AG10803 (cell line): ENCODE data around the gene SAMD7.

ENCODE experiments used
- DNase-seq: peaks from one replicate; pipeline ENCODE4 v3.0.0; 2010; ENCODE audit warnings: low read depth
- H3K4me3 ChIP-seq: 2 replicates; pipeline ENCODE4 v1.5.1; 2011; ENCODE audit warnings: mild to moderate bottlenecking, low read length, control low read depth
- TF ChIP-seq, protein P1 (sequence below): conservative IDR thresholded peaks from 2 replicates; pipeline ENCODE4 v1.5.1; 2011; ENCODE audit warnings: mild to moderate bottlenecking, low read length, control low read depth, inconsistent platforms

The SAMD7 gene

DNA sequence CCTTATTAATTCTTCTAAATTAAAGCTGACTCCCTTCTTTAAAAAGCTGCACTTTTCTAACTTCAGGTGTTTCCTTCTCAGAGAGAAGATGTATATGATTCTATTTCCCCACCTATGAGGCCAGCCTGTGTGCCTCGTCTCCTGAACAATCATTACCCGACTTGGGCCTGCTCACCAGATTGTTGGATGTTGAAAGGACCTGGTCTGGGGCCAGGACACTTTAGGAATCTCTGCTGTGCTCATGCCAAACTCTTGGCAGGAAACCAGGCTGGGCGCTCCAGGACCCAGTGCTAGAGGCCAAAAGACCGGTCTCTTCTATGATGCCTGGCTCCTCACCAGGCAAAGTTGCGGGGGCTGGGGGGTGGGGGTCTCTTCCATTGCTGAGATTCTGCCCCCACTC is 24.7 kb upstream of the SAMD7 start:
- H3K4me3 ChIP-seq, result no peak overlapping the region
- TF ChIP-seq, protein P1, sequence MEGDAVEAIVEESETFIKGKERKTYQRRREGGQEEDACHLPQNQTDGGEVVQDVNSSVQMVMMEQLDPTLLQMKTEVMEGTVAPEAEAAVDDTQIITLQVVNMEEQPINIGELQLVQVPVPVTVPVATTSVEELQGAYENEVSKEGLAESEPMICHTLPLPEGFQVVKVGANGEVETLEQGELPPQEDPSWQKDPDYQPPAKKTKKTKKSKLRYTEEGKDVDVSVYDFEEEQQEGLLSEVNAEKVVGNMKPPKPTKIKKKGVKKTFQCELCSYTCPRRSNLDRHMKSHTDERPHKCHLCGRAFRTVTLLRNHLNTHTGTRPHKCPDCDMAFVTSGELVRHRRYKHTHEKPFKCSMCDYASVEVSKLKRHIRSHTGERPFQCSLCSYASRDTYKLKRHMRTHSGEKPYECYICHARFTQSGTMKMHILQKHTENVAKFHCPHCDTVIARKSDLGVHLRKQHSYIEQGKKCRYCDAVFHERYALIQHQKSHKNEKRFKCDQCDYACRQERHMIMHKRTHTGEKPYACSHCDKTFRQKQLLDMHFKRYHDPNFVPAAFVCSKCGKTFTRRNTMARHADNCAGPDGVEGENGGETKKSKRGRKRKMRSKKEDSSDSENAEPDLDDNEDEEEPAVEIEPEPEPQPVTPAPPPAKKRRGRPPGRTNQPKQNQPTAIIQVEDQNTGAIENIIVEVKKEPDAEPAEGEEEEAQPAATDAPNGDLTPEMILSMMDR, result no peak
- DNase-seq, result peak; percentile 80

DNA sequence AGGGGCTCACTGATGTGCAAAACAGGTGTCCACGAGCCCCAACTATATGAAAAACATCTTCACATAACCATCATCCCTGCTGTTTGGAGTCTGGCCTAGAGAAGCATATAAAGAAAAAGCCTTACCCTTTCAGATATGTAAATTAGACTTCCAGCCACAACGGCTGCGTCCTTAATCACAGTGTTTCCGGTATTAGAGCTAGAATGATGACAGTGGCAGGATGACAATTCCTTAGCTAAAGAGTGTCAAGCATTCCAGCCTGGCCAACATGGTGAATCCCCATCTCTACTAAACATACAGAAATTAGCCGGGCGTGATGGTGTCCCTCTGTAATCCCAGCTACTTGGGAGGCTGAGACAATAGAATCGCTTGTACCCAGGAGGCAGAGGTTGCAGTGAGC is 19.5 kb upstream of the SAMD7 start:
- TF ChIP-seq, protein P1, result no peak
- H3K4me3 ChIP-seq, result no peak overlapping the region
- DNase-seq, result no peak

DNA sequence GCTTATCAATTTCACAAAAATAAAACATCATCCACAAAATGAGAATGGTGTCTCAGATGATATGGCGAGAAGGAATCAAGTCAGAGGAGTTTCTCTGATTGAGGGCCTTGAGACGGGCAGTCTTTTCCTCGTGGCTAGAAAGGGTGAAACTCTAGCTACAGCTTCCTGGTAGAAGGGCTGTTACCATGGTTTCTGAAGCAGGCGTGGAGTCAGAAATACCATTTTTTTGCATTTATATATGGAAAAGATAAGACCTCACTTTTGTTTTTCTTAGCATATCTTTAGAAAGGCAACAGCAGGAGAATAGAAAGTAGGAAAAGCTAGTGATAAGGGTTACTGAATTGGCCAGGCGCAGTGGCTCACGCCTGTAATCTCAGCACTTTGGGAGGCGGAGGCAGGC is 17.3 kb upstream of the SAMD7 start:
- TF ChIP-seq, protein P1, result no peak

DNA sequence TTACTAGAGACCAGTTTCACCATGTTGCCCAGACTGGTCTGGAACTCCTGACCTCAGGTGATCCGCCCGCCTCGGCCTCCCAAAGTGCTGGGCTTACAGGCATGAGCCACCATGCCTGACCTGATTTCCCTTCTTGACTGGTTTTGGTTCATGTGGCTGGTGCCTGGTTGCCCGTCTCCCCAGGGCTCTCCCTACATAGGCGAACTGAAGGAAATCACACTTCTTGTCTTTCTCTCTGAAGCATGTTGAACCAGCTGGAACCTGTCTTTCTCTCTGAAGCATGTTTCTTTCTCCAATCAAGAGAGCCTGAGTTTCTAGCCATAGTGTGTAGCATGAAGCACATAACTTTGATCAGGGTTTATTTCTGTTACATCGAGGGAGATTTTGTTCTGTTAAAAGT is 16.3 kb upstream of the SAMD7 start:
- TF ChIP-seq, protein P1, result no peak
- DNase-seq, result no peak
- H3K4me3 ChIP-seq, result no peak overlapping the region

More for the DNA sequence above, 17.3 kb upstream of the SAMD7 start:
- no peak overlapping the region for H3K4me3 ChIP-seq
- no peak for DNase-seq

DNA sequence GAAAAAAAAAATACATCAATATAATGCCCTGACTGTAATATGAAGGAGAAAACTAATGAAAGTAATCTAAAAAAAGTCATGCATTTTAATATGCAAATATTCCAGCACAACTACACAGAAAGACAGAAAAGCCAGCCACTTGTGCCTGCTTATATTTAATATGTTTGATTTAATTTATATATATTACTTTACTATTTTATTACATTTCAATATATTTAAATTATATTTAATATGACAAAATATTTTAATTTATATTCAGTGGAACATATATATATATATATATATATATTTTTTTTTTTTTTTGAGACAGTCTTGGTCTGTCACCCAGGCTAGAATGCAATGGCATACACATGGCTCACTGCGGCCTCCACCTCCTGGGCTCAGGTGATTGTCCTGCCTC is 14.1 kb upstream of the SAMD7 start:
- no peak for DNase-seq
- TF ChIP-seq, protein P1, result no peak
- H3K4me3 ChIP-seq, result no peak overlapping the region

DNA sequence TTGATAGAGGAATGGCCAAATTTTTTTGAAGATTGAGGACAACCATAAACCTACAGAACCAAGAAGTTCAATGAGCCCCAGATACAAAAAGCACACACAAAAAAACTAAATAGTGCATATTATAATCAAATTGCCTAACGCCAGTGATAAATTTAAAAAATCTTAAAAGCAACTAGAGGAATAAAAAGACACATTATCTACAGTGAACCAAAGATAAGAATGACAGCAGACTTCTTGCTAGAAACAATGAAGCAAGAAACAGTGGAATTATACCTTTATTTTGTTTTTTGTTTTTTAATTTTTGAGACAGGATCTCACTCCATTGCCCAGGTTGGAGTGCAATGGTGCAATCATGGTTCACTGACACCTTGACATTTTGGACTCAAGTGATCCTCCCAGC is 9.9 kb upstream of the SAMD7 start:
- H3K4me3 ChIP-seq, result no peak overlapping the region
- DNase-seq, result no peak
- TF ChIP-seq, protein P1, result no peak

DNA sequence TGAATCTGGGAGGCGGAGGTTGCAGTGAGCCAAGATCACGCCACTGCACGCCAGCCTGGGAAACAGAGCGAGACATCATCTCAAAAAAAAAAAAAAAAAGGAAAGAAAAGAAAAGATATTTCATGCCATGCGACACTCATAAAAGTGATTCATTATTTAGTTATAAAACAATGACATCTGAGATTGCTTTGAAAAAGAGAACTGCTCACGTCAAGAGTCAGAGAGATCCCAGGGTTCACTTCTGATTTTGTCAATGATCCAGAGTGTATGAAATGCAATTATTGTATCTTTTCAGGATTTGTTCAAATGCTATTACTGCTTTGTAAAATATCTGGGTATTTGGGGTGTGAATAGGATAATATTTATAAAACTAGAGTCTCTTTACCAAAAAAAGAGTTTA is 6.0 kb upstream of the SAMD7 start:
- H3K4me3 ChIP-seq, result no peak overlapping the region
- no peak for DNase-seq
- TF ChIP-seq, protein P1, result no peak
